Esophagus mucosa (tissue), 1 donor: Measurements from ENCODE around the gene IMPA2. TPM values are rescaled to one million over a fixed set of nuclear protein-coding genes. Genes with fewer than 3 reads are reported as not detected.

Experiments
- ATAC-seq: fragments of 200-7000 bp; cut with Tn5 transposase; one replicate; pipeline ENCODE4 v1.9.1; 2020
- total RNA-seq: library from RNA; stranded (reverse); gene quantifications from one replicate; pipeline ENCODE4 v1.2.4, GENCODE V29; 2023
- donor health status: DM: yes; HTN: yes; CAD: no.

The IMPA2 gene
- total RNA-seq, 1 donor from 2014 or later, result 140 TPM

GRCh38 chr18:11991021-11991795 lies 9.9 kb downstream of the IMPA2 start:
- no peak for ATAC-seq

DNA sequence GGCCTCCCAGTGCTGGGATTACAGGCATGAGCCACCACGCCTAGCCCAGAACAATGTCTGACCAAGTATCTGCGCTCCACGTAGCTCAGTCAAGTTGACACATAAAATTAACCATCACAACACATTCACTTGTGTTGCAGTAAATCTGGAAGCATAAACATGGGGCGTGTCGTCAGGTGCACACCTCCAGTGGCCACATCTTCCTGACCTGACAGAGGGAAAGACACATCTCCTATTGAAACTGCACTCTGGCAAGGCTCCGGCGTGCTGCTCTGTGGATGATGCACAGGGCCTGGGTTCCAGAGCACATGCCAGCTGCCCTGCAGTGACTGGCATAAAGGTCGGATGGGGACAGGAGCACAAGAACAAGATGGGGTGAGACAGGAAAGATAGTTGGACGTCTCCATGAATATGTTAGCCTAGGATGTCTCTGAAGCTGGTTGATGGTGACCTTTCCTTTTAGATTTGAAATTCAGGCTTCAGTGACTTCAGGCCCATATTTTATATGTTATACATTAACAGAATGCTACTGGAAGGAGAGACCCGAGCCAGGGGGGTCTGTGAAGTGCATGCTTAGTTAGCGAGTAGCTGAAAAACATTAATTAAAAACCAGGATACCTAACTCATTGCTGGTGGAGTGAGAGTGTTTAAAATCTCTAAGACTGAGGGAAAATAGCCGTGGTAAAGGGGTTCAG lies 10.9 kb downstream of the IMPA2 start:
- no peak for ATAC-seq

DNA sequence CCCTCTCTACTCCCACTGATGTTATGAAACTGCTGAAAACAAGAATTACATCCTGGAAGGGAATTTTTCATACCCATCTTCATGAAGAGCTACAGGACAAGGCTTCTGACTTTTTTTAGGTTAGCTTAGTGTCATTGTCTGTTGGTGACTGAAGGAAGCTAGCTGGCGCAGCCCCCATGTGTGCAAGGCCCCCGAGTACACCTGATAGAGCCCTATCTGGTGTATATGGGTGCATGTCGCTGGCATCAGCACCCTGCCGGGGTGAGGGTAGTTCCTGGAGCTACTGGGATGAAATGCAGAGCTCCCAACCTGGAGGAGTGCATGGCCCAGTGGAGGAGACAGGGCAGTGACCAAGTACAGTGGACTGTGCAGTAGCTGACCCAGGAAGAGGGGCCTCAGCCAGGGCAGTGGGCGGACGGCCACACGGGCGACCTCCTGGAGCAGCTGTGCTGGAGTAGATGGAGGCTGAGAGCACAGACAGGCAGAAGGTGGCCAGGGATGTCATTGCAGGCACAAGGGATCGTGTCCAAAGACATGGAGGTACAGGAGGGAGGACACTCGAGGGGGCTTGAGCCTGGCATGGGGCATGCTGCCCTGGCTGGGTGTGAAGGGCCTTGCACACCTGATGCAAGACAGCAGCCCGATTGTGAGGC lies 12.1 kb downstream of the IMPA2 start:
- no peak for ATAC-seq

GRCh38 chr18:11994336-11994702 lies 13.0 kb downstream of the IMPA2 start:
- ATAC-seq, result peak; percentile 48

- ATAC-seq, result peak; percentile 13
Observed at GRCh38 chr18:11994703-11995444, 13.6 kb downstream of the IMPA2 start.

GRCh38 chr18:11995445-11996189 lies 14.3 kb downstream of the IMPA2 start:
- peak; percentile 64 for ATAC-seq

GRCh38 chr18:11996190-11996754 lies 15.0 kb downstream of the IMPA2 start:
- ATAC-seq, result no peak

DNA sequence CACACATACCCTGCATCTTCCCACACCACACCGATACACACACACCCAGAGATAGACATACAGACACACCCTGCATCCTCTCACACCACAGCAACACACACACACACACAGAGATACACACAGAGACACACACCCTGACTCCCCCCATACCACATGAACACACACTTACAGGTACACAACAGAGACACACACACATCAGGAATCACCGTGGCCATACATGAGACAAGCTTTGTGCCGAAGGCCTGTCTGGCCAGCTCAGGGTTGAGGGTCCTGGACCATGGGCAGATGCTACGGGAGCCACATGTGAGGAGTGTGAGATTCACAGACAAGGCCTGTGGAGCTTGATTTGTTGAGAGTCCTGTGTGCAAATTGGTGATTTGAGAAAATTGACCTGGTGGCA lies 15.6 kb downstream of the IMPA2 start:
- ATAC-seq, result no peak

DNA sequence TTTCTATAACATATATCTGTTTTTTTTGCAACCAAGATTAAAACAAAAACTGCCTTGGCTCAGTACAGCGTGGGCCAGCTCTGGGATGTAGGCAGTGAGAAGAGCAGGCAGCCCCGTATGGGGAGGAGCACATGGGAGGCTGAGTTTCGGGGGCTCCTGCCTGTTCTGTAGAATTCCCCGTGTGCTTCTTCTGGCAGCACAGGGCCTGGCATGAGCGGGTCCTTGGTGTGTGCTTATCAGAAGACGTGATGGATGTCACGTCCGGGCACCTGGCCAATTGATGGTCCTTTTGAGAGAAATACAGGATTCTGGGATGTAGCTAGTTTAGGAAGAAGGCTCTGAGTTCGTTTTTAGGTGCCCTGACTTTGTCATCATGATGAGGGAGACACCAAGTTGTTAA lies 16.2 kb downstream of the IMPA2 start:
- ATAC-seq, result no peak

DNA sequence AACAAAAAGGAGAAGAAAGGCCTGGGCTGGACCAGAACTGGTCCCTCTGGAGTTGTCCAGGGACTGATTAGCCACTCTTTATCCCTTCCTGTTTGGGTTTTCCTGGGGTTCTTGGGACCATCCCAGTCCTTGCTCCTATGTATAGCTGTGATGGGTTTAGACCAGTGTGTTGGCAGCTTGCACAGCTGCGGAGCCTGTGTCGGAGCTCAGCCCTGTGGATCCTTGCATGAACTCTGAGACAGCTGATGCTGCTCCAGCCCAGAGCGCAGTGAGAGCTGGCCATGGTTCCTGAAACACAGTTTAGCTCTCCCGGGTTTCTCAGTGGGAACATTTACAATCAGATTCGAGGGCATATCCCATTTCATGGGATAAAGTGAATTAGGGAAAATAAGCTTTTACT lies 16.9 kb downstream of the IMPA2 start:
- ATAC-seq, result no peak

DNA sequence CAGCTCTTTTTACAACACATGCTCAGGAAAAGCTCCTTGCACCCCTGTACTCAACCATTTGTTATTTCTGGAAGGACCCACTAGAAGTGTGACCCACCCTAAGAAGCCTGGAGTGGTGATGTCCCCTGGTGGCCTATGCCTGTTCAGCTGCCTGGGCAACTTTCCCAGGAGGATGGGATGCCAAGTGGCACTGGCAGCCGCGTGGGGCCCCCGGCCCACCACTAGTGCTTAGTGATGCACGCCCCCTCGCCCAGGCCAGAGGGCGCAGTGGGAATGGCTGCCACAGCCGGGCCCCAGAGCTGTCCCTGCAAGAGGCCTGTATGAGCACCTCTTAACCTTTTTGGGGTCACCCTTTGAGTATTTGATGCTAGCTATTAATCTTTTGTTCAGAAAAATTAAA lies 18.1 kb downstream of the IMPA2 start:
- no peak for ATAC-seq

GRCh38 chr18:12000072-12000659 lies 18.9 kb downstream of the IMPA2 start:
- ATAC-seq, result no peak

GRCh38 chr18:12001421-12001820 lies 20.1 kb downstream of the IMPA2 start:
- no peak for ATAC-seq

- ATAC-seq, result no peak
Observed at GRCh38 chr18:12003894-12004293, 22.6 kb downstream of the IMPA2 start.

DNA sequence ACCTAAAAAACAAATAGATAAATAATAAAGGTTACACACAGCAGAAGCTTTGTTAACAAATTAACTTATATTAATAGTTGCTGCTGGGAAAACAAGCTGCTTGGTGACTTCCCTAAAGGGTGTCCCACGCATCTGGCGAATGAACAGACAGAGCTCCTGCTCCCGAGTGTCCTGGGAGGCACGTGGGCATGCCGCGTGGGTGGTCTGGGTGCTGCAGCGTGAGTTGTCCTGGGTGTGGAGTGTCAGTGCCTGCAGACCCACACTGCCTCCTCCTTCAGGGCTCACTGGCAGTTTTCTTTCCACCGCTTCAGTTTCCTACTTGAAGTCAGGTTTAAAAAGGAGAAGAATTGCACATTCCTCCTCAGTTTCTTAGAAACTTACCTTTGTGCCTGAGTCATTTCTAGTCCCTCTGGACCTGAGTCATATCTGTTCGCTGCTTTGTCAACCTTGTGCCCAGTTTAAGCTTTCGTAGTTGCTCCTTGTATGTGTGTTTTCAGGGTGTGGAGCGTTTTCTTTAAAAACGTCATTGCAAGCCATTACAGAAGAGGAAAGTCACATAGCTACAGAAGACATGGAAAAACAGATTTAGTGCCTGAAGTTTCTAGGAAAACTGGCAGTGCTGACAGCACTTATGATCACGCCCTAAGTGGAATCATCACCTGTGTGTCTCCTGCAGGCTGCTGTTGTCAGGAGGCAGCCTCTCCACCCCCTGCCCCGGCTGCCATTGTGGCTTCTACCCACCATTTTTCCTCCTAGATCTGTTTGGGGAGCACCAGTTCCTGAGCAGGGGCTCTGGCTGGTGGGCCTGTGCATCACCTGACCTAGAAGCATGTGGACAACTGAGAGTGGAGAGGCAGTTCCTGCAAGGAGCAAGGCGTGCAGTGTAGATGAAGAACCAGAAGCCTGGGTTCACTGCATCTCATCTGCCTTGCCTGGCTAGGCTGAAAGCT lies 24.5 kb downstream of the IMPA2 start:
- peak; percentile 87 for ATAC-seq

DNA sequence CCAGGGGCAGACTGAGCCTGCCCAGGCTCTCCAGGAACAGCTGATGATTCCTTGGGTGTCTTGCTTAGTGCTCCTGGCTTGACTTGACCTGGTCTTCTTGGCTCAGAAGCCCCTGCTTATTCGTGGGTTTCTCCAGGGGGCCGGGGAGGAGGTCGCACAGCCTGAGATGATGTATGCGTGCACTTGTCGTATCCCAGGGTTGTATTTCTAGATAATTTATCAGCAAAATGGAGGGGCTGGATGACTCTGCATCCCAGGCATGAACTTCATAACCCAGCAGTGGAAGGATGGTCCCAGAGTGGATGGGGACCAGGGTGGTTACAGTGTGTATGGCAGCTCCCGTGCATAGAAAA lies 25.2 kb downstream of the IMPA2 start:
- no peak for ATAC-seq

- ATAC-seq, result no peak
Observed at GRCh38 chr18:12007063-12007462, 25.8 kb downstream of the IMPA2 start.

GRCh38 chr18:12008181-12008767 lies 27.0 kb downstream of the IMPA2 start:
- ATAC-seq, result no peak

GRCh38 chr18:12008842-12009580 lies 27.7 kb downstream of the IMPA2 start:
- ATAC-seq, result no peak
